HG03108 (cell line): Measurements from ENCODE around the gene YIF1A.

Experiments
- ATAC-seq: cut with Tn5 transposase; IDR thresholded peaks from one replicate; pipeline ENCODE4 v1.9.1; 2021; ENCODE audit warnings: moderate library complexity; ENCODE audit not compliant: unreplicated experiment

Gene YIF1A

DNA sequence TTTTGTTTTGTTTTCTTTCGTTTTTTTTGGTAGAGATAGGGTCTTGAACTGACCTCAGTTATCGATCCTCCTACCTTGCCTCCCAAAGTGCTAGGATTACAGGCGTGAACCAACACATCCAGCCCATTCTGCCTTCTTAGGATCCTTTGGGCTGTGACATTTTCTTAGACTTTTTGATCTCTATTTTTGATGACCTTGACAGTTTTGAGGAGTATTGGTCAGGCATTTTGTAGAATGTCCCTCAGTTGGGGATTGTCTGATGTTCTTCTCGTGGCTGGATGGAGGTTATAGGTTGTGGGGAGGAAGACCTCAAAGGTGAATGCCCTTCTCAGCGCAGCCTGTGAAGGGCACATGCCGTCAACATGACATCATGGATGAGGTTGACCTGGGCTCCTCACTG lies 40.0 kb downstream of the YIF1A start:
- no peak for ATAC-seq

DNA sequence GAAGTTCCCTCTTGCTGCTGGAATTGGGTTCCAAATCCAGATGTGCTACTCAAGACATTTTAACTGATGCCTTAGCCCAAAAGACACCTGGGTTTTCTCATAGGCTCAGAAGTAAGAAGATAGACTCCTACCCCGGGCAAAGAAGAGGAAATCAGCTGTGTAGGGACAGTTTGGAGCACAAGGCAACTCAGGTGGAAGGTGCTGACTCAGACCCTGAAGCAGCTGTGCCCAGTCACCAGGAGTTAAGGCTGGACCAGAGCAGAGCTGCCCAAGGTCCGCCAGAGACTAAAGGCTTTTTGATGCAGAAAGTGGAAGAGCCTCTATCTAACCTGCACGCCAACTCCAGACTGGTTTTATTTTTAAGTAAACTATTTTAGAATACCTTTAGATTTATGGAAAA lies 41.1 kb downstream of the YIF1A start:
- ATAC-seq = no peak

DNA sequence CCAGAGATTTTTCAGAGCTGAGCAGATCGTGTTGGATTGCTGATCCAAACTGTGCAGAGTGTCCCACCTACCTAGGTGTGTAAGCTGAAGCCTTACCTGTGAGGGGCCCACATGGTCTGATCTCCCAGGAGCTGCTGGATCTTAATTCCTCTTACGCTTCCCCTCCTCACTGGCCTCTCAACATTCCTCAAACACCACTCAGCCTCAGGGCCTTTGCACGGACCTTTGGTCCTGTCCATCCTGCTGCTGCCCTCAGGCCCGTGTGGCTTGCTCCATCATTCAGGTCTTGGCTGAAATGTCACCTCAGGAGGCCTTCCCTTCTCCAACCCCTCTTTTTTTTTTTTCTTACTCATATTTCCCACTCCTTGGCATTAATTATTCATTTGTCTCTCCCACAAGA lies 41.6 kb downstream of the YIF1A start:
- no peak for ATAC-seq

- no peak for ATAC-seq
These were observed 45.0 kb downstream of the YIF1A start for GRCh38 chr11:66243782-66244535.

- no peak for ATAC-seq
These were observed 46.7 kb downstream of the YIF1A start for GRCh38 chr11:66242095-66242765.

GRCh38 chr11:66240781-66241136 lies 48.2 kb downstream of the YIF1A start:
- no peak for ATAC-seq

- no peak for ATAC-seq
These were observed 48.8 kb downstream of the YIF1A start for GRCh38 chr11:66239998-66240780.

- no peak for ATAC-seq
These were observed 49.4 kb downstream of the YIF1A start for GRCh38 chr11:66239511-66239910.

DNA sequence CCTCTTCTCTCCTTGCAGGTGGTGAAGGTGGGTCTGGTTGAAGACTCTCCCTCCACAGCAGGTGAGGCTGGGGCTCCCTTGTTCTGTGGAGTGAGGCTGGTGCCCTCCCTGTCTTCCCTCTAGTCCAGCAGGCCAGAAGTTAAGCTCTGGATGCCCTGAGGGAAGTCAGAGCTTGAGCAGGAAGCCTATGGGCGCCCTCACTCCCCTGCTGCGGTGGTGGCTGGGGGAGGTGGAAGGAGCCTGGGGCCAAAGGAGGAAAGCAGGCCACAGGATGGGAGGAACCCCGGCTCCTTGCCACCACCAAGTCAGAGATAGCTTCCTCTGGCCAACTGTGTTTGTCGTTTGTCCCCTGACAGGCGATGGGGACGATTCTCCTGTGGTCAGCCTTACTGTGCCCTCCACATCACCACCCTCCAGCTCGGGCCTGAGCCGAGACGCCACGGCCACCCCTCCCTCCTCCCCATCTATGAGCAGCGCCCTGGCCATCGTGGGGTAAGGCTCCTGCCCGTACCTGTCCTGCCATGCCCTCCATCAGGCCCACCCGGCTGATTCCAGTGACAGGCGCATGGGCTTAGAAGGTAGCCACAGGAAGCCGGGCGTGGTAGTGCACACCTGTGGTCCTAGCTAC lies 50.0 kb downstream of the YIF1A start:
- no peak for ATAC-seq

DNA sequence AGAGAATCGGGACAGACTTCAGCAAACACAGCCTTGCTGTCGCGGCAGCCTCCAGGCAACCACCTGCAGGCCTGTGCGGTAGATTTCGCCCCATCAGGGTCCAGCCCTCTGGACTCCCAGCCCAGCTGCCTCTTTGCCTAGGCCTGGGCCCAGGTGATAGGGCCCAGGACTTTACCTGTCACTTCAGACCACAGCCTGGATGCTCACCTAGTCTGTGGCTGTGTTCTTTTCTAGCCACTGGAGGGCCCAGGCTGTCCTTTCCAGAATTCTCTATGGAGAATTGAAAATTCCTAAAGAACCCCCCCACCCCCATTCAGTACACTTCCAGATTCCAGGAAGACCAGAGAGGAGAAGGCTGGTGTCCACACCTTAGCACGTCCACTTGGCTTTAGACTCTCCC lies 51.1 kb downstream of the YIF1A start:
- ATAC-seq = no peak

DNA sequence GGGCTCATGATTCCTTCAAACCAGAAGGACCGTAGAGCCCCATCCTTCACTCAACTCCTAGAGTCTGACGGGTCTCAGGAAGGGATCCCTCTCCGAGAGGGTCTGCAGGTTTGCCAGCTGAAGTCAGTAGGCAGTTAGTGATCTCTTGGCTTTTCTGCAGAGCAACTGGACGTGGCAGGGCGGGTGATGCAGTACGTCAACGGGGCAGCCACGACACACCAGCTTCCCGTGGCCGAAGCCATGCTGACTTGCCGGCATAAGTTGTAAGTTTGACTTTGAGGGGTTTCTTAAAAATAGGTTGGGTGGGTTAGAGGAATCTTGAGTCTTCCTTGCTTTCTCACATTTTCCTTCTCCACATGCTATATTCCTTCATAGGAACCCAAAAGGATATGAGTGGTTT lies 53.8 kb downstream of the YIF1A start:
- ATAC-seq = no peak
